Heart left ventricle (tissue), 13 donors: ENCODE measurements around the gene NCK2.

ENCODE experiments used
- POLR2A ChIP-seq, 2 donors: fragments of 450-650 bp; IDR thresholded peaks; one replicate each; pipeline ENCODE4 v1.6.1; 2017; ENCODE audit warnings: antibody characterized with exemption in 2 of 2, mild to moderate bottlenecking in 2 of 2, moderate library complexity in 2 of 2
- TF ChIP-seq, protein P1 (sequence below), 12 donors: fragments of 200-600 bp; sonication (generic) in 4 of 12; IDR thresholded peaks; one replicate each; pipeline versions ENCODE4 v1.5.0 to v1.8.0; 2018 to 2022; ENCODE audit warnings: antibody characterized with exemption in 12 of 12, mild to moderate bottlenecking in 5 of 12
- donor health status: ischemic (EF 13 %, LVEDD 7.1; RV severe dilation, severe dysfunction).
- donor health status: DM: no; HTN: yes; CAD: no.
- donor health status: DM: no; HTN: no; CAD: no.
- donor health status: ischemic (EF 25% LVEDD 6.9; RV normal size, moderate dysfunction).
- donor health status: ischemic (EF 25% LVEDD 5.7; RV mildly dilated, moderate dysfunction).
- donor health status: ischemic (EF 35%, LVEDD 5.7; RV mildly dilated, moderate dysfunction).
- donor health status: nonischemic (EF 11% LVEDD 7.7; RV severe dilation, severe dysfunction).
- donor health status: DM: yes; HTN: yes; CAD: no.
- donor health status: PGD.
- donor health status: ischemic (EF 29% LVEDD 5.4; RV normal size, mild dysfunction).
- donor health status: nonischemic (EF 23%, LVEDD 6.1; RV moderate dilation, normal function).

DNA sequence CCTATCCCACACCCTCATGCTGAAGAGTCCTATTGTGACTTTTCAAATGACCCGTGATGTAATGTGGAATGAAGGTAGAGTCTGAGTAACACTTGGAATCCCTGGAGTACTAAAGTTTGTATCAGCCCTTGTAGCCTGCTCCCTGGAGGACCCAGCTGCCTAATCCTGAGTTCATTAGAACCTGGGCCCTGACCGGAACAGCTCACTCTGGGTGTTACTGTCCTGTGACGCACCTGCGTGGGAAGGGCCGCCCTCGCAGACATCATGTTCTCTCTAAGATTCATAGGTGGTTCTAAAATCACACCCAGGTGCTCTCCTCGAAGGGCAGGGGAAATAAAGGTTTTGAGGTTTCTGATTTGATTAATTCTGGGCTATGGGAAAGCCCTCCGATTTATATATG is 62.3 kb downstream of the NCK2 start:
- TF ChIP-seq POLR2A (IDR thresholded peaks at IDR 0.05) = no peak
- TF ChIP-seq, protein P1, sequence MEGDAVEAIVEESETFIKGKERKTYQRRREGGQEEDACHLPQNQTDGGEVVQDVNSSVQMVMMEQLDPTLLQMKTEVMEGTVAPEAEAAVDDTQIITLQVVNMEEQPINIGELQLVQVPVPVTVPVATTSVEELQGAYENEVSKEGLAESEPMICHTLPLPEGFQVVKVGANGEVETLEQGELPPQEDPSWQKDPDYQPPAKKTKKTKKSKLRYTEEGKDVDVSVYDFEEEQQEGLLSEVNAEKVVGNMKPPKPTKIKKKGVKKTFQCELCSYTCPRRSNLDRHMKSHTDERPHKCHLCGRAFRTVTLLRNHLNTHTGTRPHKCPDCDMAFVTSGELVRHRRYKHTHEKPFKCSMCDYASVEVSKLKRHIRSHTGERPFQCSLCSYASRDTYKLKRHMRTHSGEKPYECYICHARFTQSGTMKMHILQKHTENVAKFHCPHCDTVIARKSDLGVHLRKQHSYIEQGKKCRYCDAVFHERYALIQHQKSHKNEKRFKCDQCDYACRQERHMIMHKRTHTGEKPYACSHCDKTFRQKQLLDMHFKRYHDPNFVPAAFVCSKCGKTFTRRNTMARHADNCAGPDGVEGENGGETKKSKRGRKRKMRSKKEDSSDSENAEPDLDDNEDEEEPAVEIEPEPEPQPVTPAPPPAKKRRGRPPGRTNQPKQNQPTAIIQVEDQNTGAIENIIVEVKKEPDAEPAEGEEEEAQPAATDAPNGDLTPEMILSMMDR (IDR thresholded peaks at IDR 0.05) = no peak
